HEK293 (cell line): Measurements from ENCODE around the gene VGLL4.
A peak's percentile ranks its signal among the peaks of the same experiment; 100 is the strongest.

Experiments
- CTCF ChIA-PET: fragments of 350-600 bp; formaldehyde crosslinking; extraction: SDS; loops from one replicate; lab custom pipeline; 2021; ENCODE audit warnings: antibody characterized with exemption; lab: Yijun Ruan, JAX
- POLR2A ChIA-PET: fragments of 300-600 bp; formaldehyde crosslinking; extraction: SDS; loops from one replicate; lab custom pipeline; 2020; ENCODE audit warnings: antibody characterized with exemption, inconsistent platforms; lab: Yijun Ruan, JAX
- H3K27ac ChIP-seq: fragments of 200-500 bp; sonication (Bioruptor generic); 2 replicates; pipeline ENCODE4 v1.5.1; 2014; ENCODE audit warnings: low read depth, low read length, control low read depth, inconsistent platforms; ENCODE audit errors: extremely low read depth
- H3K36me3 ChIP-seq, 2 experiments: fragments of 200-500 bp in 1 of 2; sonication (Bioruptor generic) in 1 of 2; 1 replicate in 1 of 2; 2 replicates in 1 of 2; pipeline ENCODE4 v1.5.1; 2014 to 2017; ENCODE audit warnings: inconsistent platforms in 2 of 2, low read length in 2 of 2; ENCODE audit not compliant: control insufficient read depth in 2 of 2, insufficient read depth in 1 of 2
- H3K4me1 ChIP-seq: fragments of 200-500 bp; sonication (Bioruptor generic); 2 replicates; pipeline ENCODE4 v1.5.1; 2014; ENCODE audit warnings: mild to moderate bottlenecking, low read length, inconsistent platforms; ENCODE audit not compliant: control insufficient read depth, insufficient read depth
- H3K4me3 ChIP-seq: 2 replicates; pipeline ENCODE4 v1.5.1; 2011; ENCODE audit warnings: low read depth, mild to moderate bottlenecking, control low read depth, low read length, moderate library complexity
- H3K9me3 ChIP-seq: fragments of 200-500 bp; sonication (Bioruptor generic); 2 replicates; pipeline ENCODE4 v1.5.1; 2014; ENCODE audit warnings: low read depth, low read length, inconsistent platforms; ENCODE audit not compliant: control insufficient read depth, insufficient read depth
- GLIS1 ChIP-seq: fragments of 450-650 bp; formaldehyde crosslinking; IDR thresholded peaks from 2 replicates; pipeline ENCODE4 v1.5.1; 2016; ENCODE audit warnings: missing biosample characterization, missing genetic modification characterization
- HIC1 ChIP-seq: fragments of 450-650 bp; formaldehyde crosslinking; IDR thresholded peaks from 2 replicates; pipeline ENCODE4 v1.5.1; 2016; ENCODE audit warnings: missing biosample characterization, missing genetic modification characterization
- IKZF3 ChIP-seq: fragments of 450-650 bp; IDR thresholded peaks from 2 replicates; pipeline ENCODE4 v1.5.0; 2018; ENCODE audit warnings: missing biosample characterization, mild to moderate bottlenecking, missing genetic modification characterization, moderate library complexity
- KLF10 ChIP-seq: fragments of 450-650 bp; IDR thresholded peaks from 2 replicates; pipeline ENCODE4 v1.5.1; 2018; ENCODE audit warnings: missing biosample characterization, mild to moderate bottlenecking, missing genetic modification characterization
- MZF1 ChIP-seq: fragments of 450-650 bp; formaldehyde crosslinking; IDR thresholded peaks from 2 replicates; pipeline ENCODE4 v1.5.1; 2017; ENCODE audit warnings: missing biosample characterization, missing genetic modification characterization, borderline replicate concordance
- PRDM1 ChIP-seq: fragments of 450-650 bp; formaldehyde crosslinking; IDR thresholded peaks from 2 replicates; pipeline ENCODE4; 2016; ENCODE audit warnings: missing biosample characterization, missing genetic modification characterization
- SP7 ChIP-seq: fragments of 450-650 bp; formaldehyde crosslinking; IDR thresholded peaks from 2 replicates; pipeline ENCODE4 v1.5.1; 2016; ENCODE audit warnings: missing biosample characterization, missing genetic modification characterization
- ZEB2 ChIP-seq: fragments of 450-650 bp; formaldehyde crosslinking; IDR thresholded peaks from 2 replicates; pipeline ENCODE4 v1.5.1; 2016; ENCODE audit warnings: missing biosample characterization, missing genetic modification characterization
- ZFHX2 ChIP-seq: fragments of 450-650 bp; formaldehyde crosslinking; conservative IDR thresholded peaks from 2 replicates; pipeline ENCODE4 v1.5.1; 2016; ENCODE audit warnings: missing biosample characterization, missing genetic modification characterization
- ZNF174 ChIP-seq: fragments of 450-650 bp; formaldehyde crosslinking; IDR thresholded peaks from 2 replicates; pipeline ENCODE4 v1.5.0; 2017; ENCODE audit warnings: missing biosample characterization, mild to moderate bottlenecking, missing genetic modification characterization
- ZNF24 ChIP-seq: fragments of 450-650 bp; formaldehyde crosslinking; IDR thresholded peaks from 2 replicates; pipeline ENCODE4 v1.5.1; 2016; ENCODE audit warnings: missing biosample characterization, missing genetic modification characterization
- ZNF248 ChIP-seq: fragments of 450-650 bp; formaldehyde crosslinking; IDR thresholded peaks from 2 replicates; pipeline ENCODE4 v1.5.1; 2017; ENCODE audit warnings: missing biosample characterization, missing genetic modification characterization
- ZNF292 ChIP-seq: fragments of 450-650 bp; formaldehyde crosslinking; IDR thresholded peaks from 2 replicates; pipeline ENCODE4 v1.5.1; 2016; ENCODE audit warnings: low read depth, missing biosample characterization, missing genetic modification characterization, borderline replicate concordance
- ZNF362 ChIP-seq: fragments of 450-650 bp; formaldehyde crosslinking; IDR thresholded peaks from 2 replicates; pipeline ENCODE4 v1.5.1; 2016; ENCODE audit warnings: missing biosample characterization, missing genetic modification characterization
- ZNF558 ChIP-seq: fragments of 450-650 bp; formaldehyde crosslinking; IDR thresholded peaks from 2 replicates; pipeline ENCODE4 v1.5.1; 2016; ENCODE audit warnings: missing biosample characterization, missing genetic modification characterization
- ZNF600 ChIP-seq: fragments of 450-650 bp; formaldehyde crosslinking; IDR thresholded peaks from 2 replicates; pipeline ENCODE4 v1.5.1; 2016; ENCODE audit warnings: missing biosample characterization, missing genetic modification characterization
- ZNF621 ChIP-seq: fragments of 450-650 bp; formaldehyde crosslinking; IDR thresholded peaks from 2 replicates; pipeline ENCODE4 v1.5.1; 2017; ENCODE audit warnings: missing biosample characterization, missing genetic modification characterization
- ZNF660 ChIP-seq: fragments of 450-650 bp; IDR thresholded peaks from 2 replicates; pipeline ENCODE4 v1.5.1; 2018; ENCODE audit warnings: missing biosample characterization, mild to moderate bottlenecking, missing genetic modification characterization
- ZNF664 ChIP-seq: fragments of 450-650 bp; formaldehyde crosslinking; IDR thresholded peaks from 2 replicates; pipeline ENCODE4 v1.5.1; 2016; ENCODE audit warnings: missing biosample characterization, missing genetic modification characterization
- ZSCAN30 ChIP-seq: fragments of 450-650 bp; IDR thresholded peaks from 2 replicates; pipeline ENCODE4 v1.5.1; 2018; ENCODE audit warnings: missing biosample characterization, mild to moderate bottlenecking, missing genetic modification characterization, moderate library complexity
- TF ChIP-seq, protein P1 (sequence below): fragments of 450-650 bp; formaldehyde crosslinking; IDR thresholded peaks from 2 replicates; pipeline ENCODE4 v1.5.0; 2017; ENCODE audit warnings: missing biosample characterization, missing genetic modification characterization, borderline replicate concordance
- TF ChIP-seq, protein P2 (sequence below): fragments of 450-650 bp; formaldehyde crosslinking; IDR thresholded peaks from 2 replicates; pipeline ENCODE4 v1.5.1; 2017; ENCODE audit warnings: missing biosample characterization, missing genetic modification characterization
- TF ChIP-seq, protein P3 (sequence below): fragments of 450-650 bp; formaldehyde crosslinking; optimal IDR thresholded peaks from 2 replicates; pipeline ENCODE3; 2016; ENCODE audit warnings: missing biosample characterization, mild to moderate bottlenecking, missing genetic modification characterization

VGLL4 gene

GRCh38 chr3:11534793-11535101, 109.0 kb downstream of the VGLL4 start (continued):
- TF ChIP-seq, protein P1, sequence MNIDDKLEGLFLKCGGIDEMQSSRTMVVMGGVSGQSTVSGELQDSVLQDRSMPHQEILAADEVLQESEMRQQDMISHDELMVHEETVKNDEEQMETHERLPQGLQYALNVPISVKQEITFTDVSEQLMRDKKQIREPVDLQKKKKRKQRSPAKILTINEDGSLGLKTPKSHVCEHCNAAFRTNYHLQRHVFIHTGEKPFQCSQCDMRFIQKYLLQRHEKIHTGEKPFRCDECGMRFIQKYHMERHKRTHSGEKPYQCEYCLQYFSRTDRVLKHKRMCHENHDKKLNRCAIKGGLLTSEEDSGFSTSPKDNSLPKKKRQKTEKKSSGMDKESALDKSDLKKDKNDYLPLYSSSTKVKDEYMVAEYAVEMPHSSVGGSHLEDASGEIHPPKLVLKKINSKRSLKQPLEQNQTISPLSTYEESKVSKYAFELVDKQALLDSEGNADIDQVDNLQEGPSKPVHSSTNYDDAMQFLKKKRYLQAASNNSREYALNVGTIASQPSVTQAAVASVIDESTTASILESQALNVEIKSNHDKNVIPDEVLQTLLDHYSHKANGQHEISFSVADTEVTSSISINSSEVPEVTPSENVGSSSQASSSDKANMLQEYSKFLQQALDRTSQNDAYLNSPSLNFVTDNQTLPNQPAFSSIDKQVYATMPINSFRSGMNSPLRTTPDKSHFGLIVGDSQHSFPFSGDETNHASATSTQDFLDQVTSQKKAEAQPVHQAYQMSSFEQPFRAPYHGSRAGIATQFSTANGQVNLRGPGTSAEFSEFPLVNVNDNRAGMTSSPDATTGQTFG = no peak
- TF ChIP-seq ZNF362 (no peak), ZNF248 (tag by site-specific recombination) (no peak), ZSCAN30 (tag by site-specific recombination) (no peak), SP7 (tag by site-specific recombination) (no peak), ZFHX2 (no peak), ZNF621 (tag by site-specific recombination) (no peak), KLF10 (tag by site-specific recombination) (no peak)
- TF ChIP-seq, protein P2, sequence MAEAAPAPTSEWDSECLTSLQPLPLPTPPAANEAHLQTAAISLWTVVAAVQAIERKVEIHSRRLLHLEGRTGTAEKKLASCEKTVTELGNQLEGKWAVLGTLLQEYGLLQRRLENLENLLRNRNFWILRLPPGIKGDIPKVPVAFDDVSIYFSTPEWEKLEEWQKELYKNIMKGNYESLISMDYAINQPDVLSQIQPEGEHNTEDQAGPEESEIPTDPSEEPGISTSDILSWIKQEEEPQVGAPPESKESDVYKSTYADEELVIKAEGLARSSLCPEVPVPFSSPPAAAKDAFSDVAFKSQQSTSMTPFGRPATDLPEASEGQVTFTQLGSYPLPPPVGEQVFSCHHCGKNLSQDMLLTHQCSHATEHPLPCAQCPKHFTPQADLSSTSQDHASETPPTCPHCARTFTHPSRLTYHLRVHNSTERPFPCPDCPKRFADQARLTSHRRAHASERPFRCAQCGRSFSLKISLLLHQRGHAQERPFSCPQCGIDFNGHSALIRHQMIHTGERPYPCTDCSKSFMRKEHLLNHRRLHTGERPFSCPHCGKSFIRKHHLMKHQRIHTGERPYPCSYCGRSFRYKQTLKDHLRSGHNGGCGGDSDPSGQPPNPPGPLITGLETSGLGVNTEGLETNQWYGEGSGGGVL (tag by site-specific recombination) = no peak
- TF ChIP-seq, protein P3, sequence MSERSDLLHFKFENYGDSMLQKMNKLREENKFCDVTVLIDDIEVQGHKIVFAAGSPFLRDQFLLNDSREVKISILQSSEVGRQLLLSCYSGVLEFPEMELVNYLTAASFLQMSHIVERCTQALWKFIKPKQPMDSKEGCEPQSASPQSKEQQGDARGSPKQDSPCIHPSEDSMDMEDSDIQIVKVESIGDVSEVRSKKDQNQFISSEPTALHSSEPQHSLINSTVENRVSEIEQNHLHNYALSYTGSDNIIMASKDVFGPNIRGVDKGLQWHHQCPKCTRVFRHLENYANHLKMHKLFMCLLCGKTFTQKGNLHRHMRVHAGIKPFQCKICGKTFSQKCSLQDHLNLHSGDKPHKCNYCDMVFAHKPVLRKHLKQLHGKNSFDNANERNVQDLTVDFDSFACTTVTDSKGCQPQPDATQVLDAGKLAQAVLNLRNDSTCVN = no peak

GRCh38 chr3:11534011-11534792, 109.5 kb downstream of the VGLL4 start:
- ChIA-PET POLR2A (interaction anchor here (1.5 kb wide), 1 partner anchor 25 kb away, joined by 3 read pairs; no protein-coding TSS in a partner anchor), CTCF (interaction anchor here (0.7 kb wide), 1 partner anchor 27 kb away, joined by 3 read pairs; no protein-coding TSS in a partner anchor)
- TF ChIP-seq ZNF292 (tag by site-specific recombination) (no peak), HIC1 (tag by site-specific recombination) (0 out of 2 replicates have a peak, but pooled peaks have one; percentile 26)
- Histone ChIP-seq H3K27ac (no peak overlapping the region; the same call in 1 of the 2 replicates), H3K9me3 (no peaks in the 10 kb centered on the region), H3K4me3 (no peak overlapping the region), H3K4me1 (peaks cover 14% of the 10 kb centered on the region), H3K36me3 (no peaks in the 10 kb centered on the region)

GRCh38 chr3:11532931-11533391, 110.8 kb downstream of the VGLL4 start:
- CTCF ChIA-PET = interaction anchor here (0.5 to 0.6 kb wide), 4 partner anchors 106 to 739 kb away, joined by 3 to 6 read pairs (median 4); no protein-coding TSS in a partner anchor
- Histone ChIP-seq H3K36me3 (no peaks in the 10 kb centered on the region), H3K4me3 (no peak overlapping the region), H3K27ac (peak overlapping the region; percentile 21; the same call in 1 of the 2 replicates), H3K9me3 (no peaks in the 10 kb centered on the region), H3K4me1 (peaks cover 11% of the 10 kb centered on the region)
- POLR2A ChIA-PET = no interaction called here
- TF ChIP-seq ZNF174 (tag by site-specific recombination) = no peak
- TF ChIP-seq MZF1 (tag by site-specific recombination) = 0 out of 2 replicates have a peak, but pooled peaks have one; percentile 44
- peak; percentile 55; the same call in 1 of the 2 replicates for TF ChIP-seq IKZF3 (tag by site-specific recombination)
- peak; percentile 6; the same call in 1 of the 2 replicates for TF ChIP-seq ZSCAN30 (tag by site-specific recombination)
- no peak for TF ChIP-seq PRDM1 (tag by site-specific recombination)
- 0 out of 2 replicates have a peak, but pooled peaks have one; percentile 27 for TF ChIP-seq ZNF664 (tag by site-specific recombination)
- no peak for TF ChIP-seq ZNF660 (tag by site-specific recombination)
- TF ChIP-seq GLIS1 = peak; percentile 52; the same call in 1 of the 2 replicates
- TF ChIP-seq ZNF558 (tag by site-specific recombination) = no peak
- 0 out of 2 replicates have a peak, but pooled peaks have one; percentile 28 for TF ChIP-seq ZEB2
- TF ChIP-seq ZNF621 (tag by site-specific recombination) = no peak
- no peak for TF ChIP-seq ZNF24
- TF ChIP-seq ZNF600 = no peak
